Measurements from ENCODE around the gene CHAC2. TPM values are rescaled to one million over a fixed set of nuclear protein-coding genes. Genes with fewer than 3 reads are reported as not detected.

CHAC2 gene
- total and polyA plus RNA-seq, 9 of the 15 experiments (the other 6 are each of a cell fraction or from before 2014, with no cell fraction given), result 9.8 to 35.6 (median 18.2) TPM

- TF ChIP-seq ZNF318 (IDR thresholded peaks at IDR 0.05; ENCODE audit: borderline replicate concordance in 1 of 2, low read depth in 1 of 2) (no peak), ZBTB5 (IDR thresholded peaks at IDR 0.05) (no peak), PATZ1 (CRISPR knock-in tag; IDR thresholded peaks at IDR 0.05; ENCODE audit: borderline replicate concordance) (no peak), RFX7 (CRISPR knock-in tag; IDR thresholded peaks at IDR 0.05) (no peak), SREBF1 (IDR thresholded peaks at IDR 0.05; ENCODE audit: borderline replicate concordance, low read depth, low read length) (no peak), ETS1 (conservative IDR thresholded peaks at IDR 0.05; ENCODE audit: control insufficient read depth, low read depth, low read length) (peak; percentile 87), MNT (conservative IDR thresholded peaks at IDR 0.05) (peak; percentile 86 to 95), KLF10 (CRISPR knock-in tag; IDR thresholded peaks at IDR 0.05) (no peak)
Observed at GRCh38 chr2:53786705-53787613, 19.4 kb downstream of the CHAC2 start, which contains the start of the genes ASB3 and ERLEC1 (continued).

Measured in K562 (cell line).